Epithelial cell of prostate (primary cell): Measurements from ENCODE around the gene P4HA2.

Source experiments
- DNase-seq: peaks from one replicate; pipeline ENCODE4 v3.0.0-alpha.2; 2011; ENCODE audit warnings: low read depth, low spot score
- H3K27ac ChIP-seq: fragments of 450-650 bp; 2 replicates; pipeline ENCODE4 v1.5.1; 2017; ENCODE audit warnings: mild to moderate bottlenecking

P4HA2 gene

GRCh38 chr5:132253452-132254320 is 26.0 kb upstream of the P4HA2 start:
- DNase-seq = no peak

GRCh38 chr5:132253008-132253441 is 25.4 kb upstream of the P4HA2 start:
- DNase-seq = no peak
- H3K27ac ChIP-seq = no peak overlapping the region

More at GRCh38 chr5:132253452-132254320, 26.0 kb upstream of the P4HA2 start:
- no peak overlapping the region for H3K27ac ChIP-seq

DNA sequence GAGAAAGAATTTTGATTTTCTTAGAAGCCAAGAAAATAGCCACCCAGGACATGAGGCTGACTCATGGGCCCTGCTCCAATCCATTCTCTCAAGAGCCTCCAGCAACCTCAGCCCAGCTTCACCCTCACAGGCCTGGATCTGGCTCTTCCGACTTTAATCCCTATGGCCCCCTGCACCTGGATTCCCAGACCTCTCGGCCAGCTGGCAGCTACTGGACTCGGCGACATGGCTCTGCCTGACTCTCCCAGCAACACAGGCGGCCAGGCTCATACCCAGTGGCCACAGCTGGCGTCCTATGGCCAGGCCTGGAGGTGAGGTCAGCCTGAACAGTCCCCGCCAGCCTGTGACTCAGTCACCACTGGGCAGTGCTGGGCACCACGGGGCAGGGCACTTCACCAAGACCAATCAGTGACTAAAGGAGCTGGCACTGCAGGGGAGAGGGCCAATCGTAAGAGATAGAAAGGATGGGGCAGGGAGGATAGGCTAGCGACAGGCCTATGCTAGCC is 23.6 kb upstream of the P4HA2 start:
- H3K27ac ChIP-seq = no peak overlapping the region
- DNase-seq = no peak

GRCh38 chr5:132250547-132250946 is 22.9 kb upstream of the P4HA2 start:
- DNase-seq = no peak
- no peak overlapping the region for H3K27ac ChIP-seq

- no peak overlapping the region for H3K27ac ChIP-seq
- no peak for DNase-seq
These were observed 19.2 kb upstream of the P4HA2 start for GRCh38 chr5:132246806-132247205.

DNA sequence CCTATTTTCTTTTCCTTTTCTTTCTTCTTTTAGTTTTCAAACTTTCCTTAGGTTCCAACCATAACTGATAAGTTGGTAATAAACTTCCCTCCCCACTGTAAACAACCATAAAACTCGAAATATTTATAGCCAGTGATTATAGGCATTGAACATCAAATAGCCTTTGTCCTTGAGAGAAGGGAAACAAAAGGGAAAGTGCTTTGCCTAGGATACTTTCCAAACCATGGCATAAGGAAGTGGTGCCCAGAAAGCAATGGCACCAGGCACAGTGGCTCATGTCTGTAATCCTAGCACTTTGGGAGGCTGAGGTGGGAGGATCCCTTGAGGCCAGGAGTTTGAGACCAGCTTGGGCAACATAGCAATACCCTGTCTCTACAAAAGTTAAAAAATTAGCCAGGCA is 17.9 kb upstream of the P4HA2 start:
- no peak overlapping the region for H3K27ac ChIP-seq

GRCh38 chr5:132243366-132243977 is 15.8 kb upstream of the P4HA2 start:
- no peak for DNase-seq

More for the DNA sequence above, 17.9 kb upstream of the P4HA2 start:
- no peak for DNase-seq

GRCh38 chr5:132239776-132240175 is 12.1 kb upstream of the P4HA2 start:
- DNase-seq = no peak

More at GRCh38 chr5:132243366-132243977, 15.8 kb upstream of the P4HA2 start:
- no peak overlapping the region for H3K27ac ChIP-seq

DNA sequence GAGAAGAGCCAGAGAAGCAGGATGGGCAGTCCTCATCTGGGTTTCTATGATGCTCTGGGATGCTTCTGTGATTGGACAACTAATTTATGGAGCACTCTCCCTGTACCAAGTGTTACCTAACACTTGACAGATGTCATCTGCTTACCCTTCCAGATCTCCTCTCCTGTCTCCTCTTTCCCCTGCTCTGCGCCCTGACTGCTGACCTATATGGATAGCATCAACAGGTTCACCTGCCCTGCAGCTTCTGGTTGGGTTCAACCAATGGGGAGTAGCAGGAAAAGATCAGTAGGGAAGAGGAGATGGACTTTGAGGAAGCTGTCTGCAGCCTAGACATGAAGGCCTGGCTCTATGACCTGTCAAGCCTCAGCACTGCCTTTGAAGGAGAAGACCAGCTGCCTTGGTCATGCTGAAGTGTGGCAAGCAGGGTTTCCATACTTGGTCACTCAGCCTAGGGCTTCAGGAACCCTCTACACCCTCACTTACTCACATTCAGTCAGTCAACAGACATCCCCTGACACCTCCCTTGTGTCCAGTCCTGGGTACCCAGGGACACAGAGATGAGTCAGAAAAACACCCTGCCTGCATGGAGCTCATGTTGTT is 11.3 kb upstream of the P4HA2 start:
- no peak overlapping the region for H3K27ac ChIP-seq
- DNase-seq = no peak

More at GRCh38 chr5:132239776-132240175, 12.1 kb upstream of the P4HA2 start:
- H3K27ac ChIP-seq = no peak overlapping the region

- no peak for DNase-seq
- no peak overlapping the region for H3K27ac ChIP-seq
These were observed 10.6 kb upstream of the P4HA2 start for GRCh38 chr5:132238169-132238744.

DNA sequence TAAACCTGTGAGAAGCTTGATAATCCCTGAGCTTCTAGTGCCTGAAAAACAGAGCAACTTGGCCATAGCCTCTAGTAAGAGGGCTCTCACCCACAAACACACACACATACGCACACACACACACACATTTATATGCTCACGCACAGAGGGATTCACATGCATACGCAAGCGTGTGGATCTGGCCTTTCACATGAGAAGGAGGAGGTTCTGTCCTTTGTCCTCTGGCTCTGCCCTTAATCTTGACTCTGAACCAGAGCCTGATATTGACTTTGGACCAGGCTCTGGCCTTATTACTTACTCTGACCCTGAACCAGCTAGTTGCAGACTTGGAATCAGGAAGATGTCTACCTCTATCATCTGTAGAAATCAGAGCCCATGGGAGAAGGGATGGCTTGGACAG is 10.0 kb upstream of the P4HA2 start:
- no peak for DNase-seq
- H3K27ac ChIP-seq = no peak overlapping the region

DNA sequence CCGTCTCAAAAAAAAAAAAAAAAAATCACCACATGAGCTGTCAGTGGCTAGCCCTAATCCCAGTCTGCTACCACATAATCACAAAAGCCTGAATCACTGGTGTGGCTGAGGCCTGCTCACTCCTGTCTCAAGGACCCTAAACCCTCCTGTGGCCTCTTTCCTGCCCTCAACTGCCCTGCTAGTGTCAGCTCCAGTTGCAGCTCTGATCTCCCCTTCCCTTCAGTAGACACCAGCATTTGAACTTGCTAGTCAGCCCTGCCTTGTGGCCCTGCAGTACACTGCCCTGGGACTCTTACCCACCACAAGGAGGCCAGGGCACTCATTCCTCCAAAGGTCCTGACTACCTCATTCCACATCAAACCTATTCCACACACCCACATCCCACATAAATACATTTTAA is 9.5 kb upstream of the P4HA2 start:
- no peak for DNase-seq
- no peak overlapping the region for H3K27ac ChIP-seq

- no peak for DNase-seq
- H3K27ac ChIP-seq = no peak overlapping the region
These were observed 7.7 kb upstream of the P4HA2 start for GRCh38 chr5:132235340-132235739.

GRCh38 chr5:132234684-132235062 is 7.0 kb upstream of the P4HA2 start:
- no peak for DNase-seq
- no peak overlapping the region for H3K27ac ChIP-seq

DNA sequence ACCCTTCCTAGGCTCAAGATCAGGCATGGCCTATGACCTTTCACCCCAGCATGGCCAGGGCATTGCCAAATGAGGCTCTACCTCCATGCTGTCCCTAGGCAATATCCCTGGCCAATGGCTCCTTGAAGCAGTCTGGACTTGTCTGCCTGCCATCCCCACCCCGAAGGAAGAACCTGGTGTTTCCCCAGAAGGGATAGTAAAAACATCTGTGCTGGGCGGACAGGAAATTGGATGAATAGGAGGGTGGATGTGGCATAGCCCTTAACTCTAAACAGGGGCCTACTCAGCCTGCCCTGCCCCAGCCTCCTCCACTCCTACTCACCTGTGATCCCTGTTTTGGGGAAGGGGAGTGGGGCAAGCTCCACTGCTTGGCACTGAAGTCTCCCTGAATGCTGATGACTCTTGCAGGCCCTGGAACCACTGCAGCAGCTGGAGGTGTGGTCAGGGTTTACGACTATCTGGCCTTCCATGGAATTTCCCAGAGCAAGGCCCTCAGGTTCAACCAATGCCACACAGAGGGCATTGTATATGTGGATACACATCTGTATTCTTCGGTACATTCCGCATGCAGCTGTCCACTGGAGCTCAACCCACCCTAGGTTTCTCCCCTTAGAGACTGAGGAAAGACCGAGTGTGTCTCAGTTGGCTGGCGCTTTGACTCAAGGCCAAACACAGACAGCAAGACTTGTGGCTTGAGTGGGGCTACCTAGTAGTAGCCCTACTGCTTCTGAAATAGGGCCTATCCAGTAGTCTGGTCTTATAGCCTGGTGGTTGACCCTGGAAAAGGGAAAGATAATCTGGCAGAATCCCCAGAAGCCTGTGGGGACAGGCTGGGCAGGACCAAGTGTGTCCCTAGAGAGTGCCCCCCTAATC is 6.4 kb upstream of the P4HA2 start:
- no peak for DNase-seq
- H3K27ac ChIP-seq = peak overlapping the region; percentile 8

DNA sequence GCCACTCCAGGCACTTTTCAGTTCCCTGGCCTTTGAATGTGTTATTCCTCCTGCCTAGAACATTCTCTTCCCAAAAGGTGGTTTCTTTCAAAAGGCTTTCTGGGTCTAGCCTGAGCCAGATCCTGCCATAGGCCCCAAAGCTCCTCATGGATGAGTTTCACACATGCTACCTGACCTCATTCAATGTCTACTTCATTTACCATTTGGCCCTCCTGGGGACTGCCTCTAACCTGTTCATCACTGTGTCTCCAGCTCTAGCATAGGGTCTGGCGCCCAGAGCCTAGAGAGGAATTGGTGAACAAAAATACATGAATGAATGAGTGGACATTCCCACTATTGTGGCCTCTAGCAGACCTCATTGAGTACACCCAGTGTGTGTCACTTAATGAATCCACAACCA is 5.4 kb upstream of the P4HA2 start:
- H3K27ac ChIP-seq = no peak overlapping the region
- DNase-seq = no peak

DNA sequence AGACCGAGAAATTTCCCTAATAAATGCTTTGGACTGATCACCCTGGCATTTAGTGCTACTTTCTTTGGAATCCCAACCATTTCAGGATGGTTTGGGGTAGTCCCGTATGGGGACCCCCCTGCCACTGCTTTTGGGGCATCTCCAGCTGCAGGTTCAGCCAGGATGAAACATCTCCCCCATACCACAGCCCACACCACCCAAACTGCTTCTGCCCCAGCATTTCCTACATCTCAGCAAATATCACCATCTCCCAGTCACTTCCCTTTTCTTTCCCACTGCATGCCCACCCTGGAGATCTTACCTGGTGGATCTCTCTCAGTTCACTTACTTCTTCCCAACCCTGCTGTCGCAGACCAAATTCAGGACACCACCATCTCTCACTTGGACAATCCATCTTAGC is 4.8 kb upstream of the P4HA2 start:
- H3K27ac ChIP-seq = no peak overlapping the region
- no peak for DNase-seq

- H3K27ac ChIP-seq = no peak overlapping the region
- DNase-seq = no peak
These were observed 3.2 kb upstream of the P4HA2 start for GRCh38 chr5:132230871-132231270.

DNA sequence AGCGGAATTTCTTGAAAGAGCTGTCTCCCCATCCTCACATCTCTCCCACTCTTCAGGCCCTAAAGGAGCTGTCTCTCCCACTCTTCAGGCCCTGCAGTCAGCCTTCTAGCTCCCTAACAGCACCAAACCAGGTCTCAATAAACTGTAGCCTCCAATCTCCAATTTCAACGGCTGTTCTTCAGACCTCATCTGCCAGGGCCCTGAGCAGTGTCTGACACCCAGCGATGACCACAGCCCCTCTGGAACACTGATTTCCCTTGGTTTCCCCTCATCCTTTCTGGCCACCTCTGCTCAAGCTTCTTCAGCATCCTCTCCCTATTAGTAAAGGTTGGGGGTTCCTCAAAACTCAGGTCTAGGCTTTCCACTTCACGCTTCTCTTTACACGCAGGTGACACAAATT is 1.6 kb upstream of the P4HA2 start:
- no peak overlapping the region for H3K27ac ChIP-seq
- no peak for DNase-seq
